GM12878 (cell line): ENCODE results near the gene CCDC172. TPM values are rescaled to one million over a fixed set of nuclear protein-coding genes. Genes with fewer than 3 reads are reported as not detected.

Source experiments
- ATAC-seq: fragments of 200-7000 bp; cut with Tn5 transposase; 3 replicates; pipeline ENCODE4 v1.9.1; 2020; ENCODE audit warnings: mild to moderate bottlenecking, moderate library complexity
- BruUV-seq: library from RNA; stranded (reverse); fragments of 400-500 nt; replicated peaks from 2 replicates; lab custom pipeline; 2021; lab: Mats Ljungman, UMichigan
- CTCF ChIA-PET: fragments of 300-600 bp; sonication (Branson Sonifier 250); formaldehyde crosslinking; extraction: SDS; loops from one replicate; lab custom pipeline; 2021; ENCODE audit warnings: inconsistent platforms; lab: Yijun Ruan, JAX
- POLR2A ChIA-PET: fragments of 350-600 bp; formaldehyde crosslinking; extraction: SDS; loops from one replicate; lab custom pipeline; 2021; ENCODE audit warnings: inconsistent platforms; lab: Charles Lee
- RAD21 ChIA-PET: fragments of 300-600 bp; sonication (Branson Sonifier 250); formaldehyde crosslinking; loops from one replicate; lab custom pipeline; 2023; ENCODE audit warnings: antibody characterized with exemption; ENCODE audit not compliant: unreplicated experiment; lab: Charles Lee
- SMC1A ChIA-PET: fragments of 300-600 bp; sonication (Branson Sonifier 250); formaldehyde crosslinking; loops from one replicate; lab custom pipeline; 2023; ENCODE audit not compliant: unreplicated experiment, uncharacterized antibody; lab: Charles Lee
- DNase-seq: peaks from one replicate; pipeline ENCODE4 v3.0.0-alpha.2; 2011; ENCODE audit warnings: low read depth, low spot score
- FAIRE-seq: peaks from 3 replicates; lab custom pipeline; 2011; peaks lifted over from hg19 to GRCh38; lab: Jason Lieb, UNC
- H2AFZ ChIP-seq: 2 replicates; pipeline ENCODE4 v1.6.0; 2011; ENCODE audit warnings: low read depth, low read length, control low read depth; ENCODE audit not compliant: control insufficient read depth
- H3K27ac ChIP-seq: 2 replicates; pipeline ENCODE4 v1.5.1; 2011; ENCODE audit warnings: control low read depth; ENCODE audit not compliant: control insufficient read depth, insufficient read depth
- H3K27me3 ChIP-seq, 2 experiments: replicated peaks in 1 of 2; 2 replicates each; pipeline versions ENCODE4 v1.6.0 to v1.6.1; 2011; ENCODE audit warnings: low read length in 1 of 2; ENCODE audit not compliant: control insufficient read depth in 2 of 2, insufficient read depth in 2 of 2
- H3K36me3 ChIP-seq, 2 experiments: 2 replicates each; pipeline ENCODE4 v1.5.1; 2011; ENCODE audit warnings: low read length in 1 of 2; ENCODE audit not compliant: control insufficient read depth in 2 of 2, insufficient read depth in 2 of 2
- H3K4me1 ChIP-seq: 2 replicates; pipeline ENCODE4 v1.6.1; 2011; ENCODE audit warnings: mild to moderate bottlenecking, low read length, moderate library complexity, mixed read lengths; ENCODE audit not compliant: control insufficient read depth, insufficient read depth
- H3K4me2 ChIP-seq: 2 replicates; pipeline ENCODE4 v1.6.0; 2011; ENCODE audit warnings: control low read depth; ENCODE audit not compliant: control insufficient read depth, insufficient read depth
- H3K4me3 ChIP-seq: fragments of 200-600 bp; sonication (generic); 2 replicates; pipeline ENCODE4 v1.5.1; 2016
- H3K79me2 ChIP-seq: 2 replicates; pipeline ENCODE4 v1.6.0; 2011; ENCODE audit warnings: low read length; ENCODE audit not compliant: control insufficient read depth, insufficient read depth
- H3K9ac ChIP-seq: 2 replicates; pipeline ENCODE4 v1.8.0; 2011; ENCODE audit warnings: low read length, control low read depth, mixed read lengths; ENCODE audit not compliant: control insufficient read depth, insufficient read depth
- H3K9me3 ChIP-seq: replicated peaks from 3 replicates; pipeline ENCODE4 v1.5.1; 2011; ENCODE audit warnings: mild to moderate bottlenecking, low read length; ENCODE audit not compliant: control insufficient read depth, insufficient read depth
- H4K20me1 ChIP-seq: 2 replicates; pipeline ENCODE4 v1.6.0; 2011; ENCODE audit not compliant: control insufficient read depth, insufficient read depth
- CHD1 ChIP-seq: IDR thresholded peaks from 2 replicates; pipeline ENCODE4 v1.6.1; 2012; ENCODE audit warnings: low read depth, low read length, improper control_type of control experiment
- CHD4 ChIP-seq: fragments of 200-600 bp; sonication (generic); IDR thresholded peaks from 2 replicates; pipeline ENCODE4 v1.6.1; 2016; ENCODE audit warnings: mild to moderate bottlenecking
- MEF2B ChIP-seq: fragments of 450-650 bp; IDR thresholded peaks from 2 replicates; pipeline ENCODE4 v1.6.1; 2018; ENCODE audit warnings: mild to moderate bottlenecking, moderate library complexity; ENCODE audit not compliant: partially characterized antibody, poor library complexity, severe bottlenecking
- SIN3A ChIP-seq: IDR thresholded peaks from 2 replicates; pipeline ENCODE4 v1.6.1; 2012; ENCODE audit warnings: low read depth, low read length, improper control_type of control experiment
- SMAD1 ChIP-seq: fragments of 450-650 bp; IDR thresholded peaks from 2 replicates; pipeline ENCODE4 v1.6.1; 2018; ENCODE audit warnings: mild to moderate bottlenecking, low read depth; ENCODE audit not compliant: partially characterized antibody
- SMARCA5 ChIP-seq: fragments of 450-650 bp; IDR thresholded peaks from 2 replicates; pipeline ENCODE4 v1.6.1; 2017; ENCODE audit warnings: mild to moderate bottlenecking
- TAF1 ChIP-seq: IDR thresholded peaks from 2 replicates; pipeline ENCODE4 v1.6.1; 2011; ENCODE audit warnings: mild to moderate bottlenecking, low read depth, low read length, borderline replicate concordance
- WGBS: methylation state at CpG from one replicate; pipeline ENCODE4 v1.1.6; 2016; ENCODE audit warnings: low lambda C conversion rate; ENCODE audit not compliant: insufficient replicate concordance, insufficient coverage; ENCODE audit errors: missing lambda C conversion rate; 5-methylcytosine and 5-hydroxymethylcytosine counted together
- in situ Hi-C: fragments of 300-500 bp; cut with MboI; formaldehyde crosslinking; loops from 9 replicates; pipeline ENCODE4 v1.14.3; 2018; ENCODE audit warnings: mixed read lengths
- intact Hi-C: fragments of 100-400 bp; cut with micrococcal nuclease; formaldehyde crosslinking; loops from one replicate; pipeline ENCODE4 v1.14.2; 2022; ENCODE audit not compliant: unreplicated experiment
- polyA plus RNA-seq, 11 experiments: library from polyadenylated mRNA; depleted of rRNA in 4 of 11; unstranded in 6 of 11; stranded (reverse) in 5 of 11; fragments of >200 nt; fragmentation: Nextera tagmentation in 4 of 11; fragmentation: Illumina TruSeq in 1 of 11; extraction: Ambion mirVana in 4 of 11; extraction: Trizol in 1 of 11; gene quantifications; 1 replicate in 1 of 11; 2 replicates in 10 of 11; pipeline versions ENCODE4 v1.2.1 to v1.2.3, GENCODE V29; 2011 to 2016; ENCODE audit warnings: inconsistent platforms in 2 of 11, missing spikeins in 2 of 11, low read depth in 1 of 11
- total RNA-seq, 4 experiments: library from RNA; depleted of rRNA in 3 of 4; stranded (reverse); fragments of >200 nt in 3 of 4; fragmentation: Illumina TruSeq in 1 of 4; extraction: Trizol in 1 of 4; gene quantifications; 2 replicates each; pipeline versions ENCODE4 v1.2.1 to v1.2.3, GENCODE V29; 2013 to 2021
- TF ChIP-seq, protein P1 (sequence below): fragments of 450-650 bp; IDR thresholded peaks from 2 replicates; pipeline ENCODE4 v1.6.1; 2016; ENCODE audit warnings: mild to moderate bottlenecking
- TF ChIP-seq, protein P2 (sequence below): fragments of 450-650 bp; IDR thresholded peaks from 2 replicates; pipeline ENCODE4 v1.6.1; 2016; ENCODE audit warnings: mild to moderate bottlenecking
- TF ChIP-seq, protein P3 (sequence below): fragments of 450-650 bp; formaldehyde crosslinking; IDR thresholded peaks from 2 replicates; pipeline ENCODE4 v1.4.0; 2022; ENCODE audit warnings: mild to moderate bottlenecking, moderate library complexity

Gene CCDC172
- total and polyA plus RNA-seq, 10 of the 15 experiments (the other 5 are each of a cell fraction or from before 2014, with no cell fraction given): not detected

DNA sequence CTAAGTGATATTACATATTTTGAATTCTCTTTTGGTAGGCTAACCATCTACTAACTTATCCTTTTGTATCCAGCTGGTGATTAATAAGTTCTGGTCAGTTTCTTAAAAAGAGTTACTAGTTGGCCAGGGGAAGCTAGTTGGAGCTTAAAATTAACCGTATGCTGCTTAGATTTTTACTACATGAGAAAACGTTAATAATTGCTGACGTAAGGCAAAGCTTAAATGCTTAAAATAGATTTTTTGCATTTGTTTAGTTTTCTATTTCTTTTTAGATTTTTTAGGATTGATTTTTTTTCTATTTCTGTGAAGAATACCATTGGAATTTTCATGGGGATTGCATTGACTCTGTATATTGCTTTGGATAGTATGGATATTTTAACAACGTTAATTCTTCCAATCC, 32.6 kb downstream of the CCDC172 start (continued):
- TF ChIP-seq, protein P1, sequence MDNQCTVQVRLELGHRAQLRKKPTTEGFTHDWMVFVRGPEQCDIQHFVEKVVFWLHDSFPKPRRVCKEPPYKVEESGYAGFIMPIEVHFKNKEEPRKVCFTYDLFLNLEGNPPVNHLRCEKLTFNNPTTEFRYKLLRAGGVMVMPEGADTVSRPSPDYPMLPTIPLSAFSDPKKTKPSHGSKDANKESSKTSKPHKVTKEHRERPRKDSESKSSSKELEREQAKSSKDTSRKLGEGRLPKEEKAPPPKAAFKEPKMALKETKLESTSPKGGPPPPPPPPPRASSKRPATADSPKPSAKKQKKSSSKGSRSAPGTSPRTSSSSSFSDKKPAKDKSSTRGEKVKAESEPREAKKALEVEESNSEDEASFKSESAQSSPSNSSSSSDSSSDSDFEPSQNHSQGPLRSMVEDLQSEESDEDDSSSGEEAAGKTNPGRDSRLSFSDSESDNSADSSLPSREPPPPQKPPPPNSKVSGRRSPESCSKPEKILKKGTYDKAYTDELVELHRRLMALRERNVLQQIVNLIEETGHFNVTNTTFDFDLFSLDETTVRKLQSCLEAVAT: no peak
- TF ChIP-seq, all 136 proteins: peak for 0

DNA sequence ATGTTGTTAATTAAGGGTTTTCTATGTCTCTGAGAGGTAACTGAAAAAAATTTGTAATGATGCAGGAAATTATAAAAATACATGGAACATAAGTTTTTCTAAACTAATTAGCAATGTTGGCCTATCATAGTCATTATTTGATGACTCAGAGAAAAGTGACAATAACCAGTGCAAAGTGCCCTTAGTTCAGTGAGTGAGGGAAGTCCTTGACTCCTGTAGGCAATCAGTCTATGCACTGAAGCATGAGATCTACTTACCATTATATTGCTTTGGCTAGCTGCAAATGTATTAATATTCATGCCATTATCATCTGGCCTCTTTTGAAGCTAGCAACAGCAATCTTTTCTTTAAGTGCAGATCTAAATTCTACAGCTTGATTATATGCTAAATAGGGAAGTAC, 40.6 kb downstream of the CCDC172 start:
- intact Hi-C loops (no loop called here), in situ Hi-C loops (no loop called here)
- no peak for ATAC-seq
- H3K4me1 ChIP-seq: no peaks in the 10 kb centered on the region
- no peaks in the 10 kb centered on the region for H3K27me3 ChIP-seq
- POLR2A ChIA-PET: no interaction called here
- CTCF ChIA-PET: interaction anchor here (1.1 kb wide), 1 partner anchor 21 kb away, joined by 3 read pairs; no protein-coding TSS in a partner anchor
- no peak overlapping the region for H2AFZ ChIP-seq
- no TSS peak for BruUV-seq
- RAD21 ChIA-PET: no interaction called here
- no peak overlapping the region for H3K9ac ChIP-seq
- H3K36me3 ChIP-seq: no peaks in the 10 kb centered on the region
- no peak overlapping the region for H3K4me3 ChIP-seq
- no peak for FAIRE-seq
- no peak for DNase-seq
- no peak overlapping the region for H3K27ac ChIP-seq
- H3K79me2 ChIP-seq: no peaks in the 10 kb centered on the region
- H4K20me1 ChIP-seq: no peaks in the 10 kb centered on the region
- no peak for TF ChIP-seq TAF1
- SMC1A ChIA-PET: interaction anchor here (1.7 kb wide), 1 partner anchor 12 kb away, joined by 5 read pairs; no protein-coding TSS in a partner anchor
- no peak overlapping the region for H3K4me2 ChIP-seq
- no peaks in the 10 kb centered on the region for H3K9me3 ChIP-seq

DNA sequence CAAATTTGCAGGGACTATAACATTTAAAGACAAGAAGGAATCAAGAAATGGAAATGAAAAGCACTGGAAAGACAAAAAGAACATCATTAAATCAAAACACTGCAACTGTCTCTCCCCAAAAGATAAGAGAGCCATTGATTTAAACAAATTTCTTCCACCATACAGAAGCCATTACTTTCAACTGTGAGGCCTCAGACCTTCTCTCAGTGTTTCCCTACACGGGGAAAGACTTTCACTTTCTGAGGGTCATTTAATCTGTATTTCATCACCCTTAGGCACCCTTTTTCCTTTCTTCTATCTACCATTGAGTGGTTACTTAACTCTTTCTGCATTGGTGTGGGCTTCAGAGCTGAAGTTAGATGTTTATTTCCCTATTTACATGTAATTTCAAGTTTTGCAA, 47.5 kb downstream of the CCDC172 start:
- no peak for ATAC-seq
- TF ChIP-seq SIN3A (no peak), CHD1 (no peak), CHD4 (no peak), MEF2B (no peak), TAF1 (no peak), SMAD1 (no peak), SMARCA5 (no peak)
- TF ChIP-seq, protein P2, sequence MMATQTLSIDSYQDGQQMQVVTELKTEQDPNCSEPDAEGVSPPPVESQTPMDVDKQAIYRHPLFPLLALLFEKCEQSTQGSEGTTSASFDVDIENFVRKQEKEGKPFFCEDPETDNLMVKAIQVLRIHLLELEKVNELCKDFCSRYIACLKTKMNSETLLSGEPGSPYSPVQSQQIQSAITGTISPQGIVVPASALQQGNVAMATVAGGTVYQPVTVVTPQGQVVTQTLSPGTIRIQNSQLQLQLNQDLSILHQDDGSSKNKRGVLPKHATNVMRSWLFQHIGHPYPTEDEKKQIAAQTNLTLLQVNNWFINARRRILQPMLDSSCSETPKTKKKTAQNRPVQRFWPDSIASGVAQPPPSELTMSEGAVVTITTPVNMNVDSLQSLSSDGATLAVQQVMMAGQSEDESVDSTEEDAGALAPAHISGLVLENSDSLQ: no peak
- TF ChIP-seq, protein P3, sequence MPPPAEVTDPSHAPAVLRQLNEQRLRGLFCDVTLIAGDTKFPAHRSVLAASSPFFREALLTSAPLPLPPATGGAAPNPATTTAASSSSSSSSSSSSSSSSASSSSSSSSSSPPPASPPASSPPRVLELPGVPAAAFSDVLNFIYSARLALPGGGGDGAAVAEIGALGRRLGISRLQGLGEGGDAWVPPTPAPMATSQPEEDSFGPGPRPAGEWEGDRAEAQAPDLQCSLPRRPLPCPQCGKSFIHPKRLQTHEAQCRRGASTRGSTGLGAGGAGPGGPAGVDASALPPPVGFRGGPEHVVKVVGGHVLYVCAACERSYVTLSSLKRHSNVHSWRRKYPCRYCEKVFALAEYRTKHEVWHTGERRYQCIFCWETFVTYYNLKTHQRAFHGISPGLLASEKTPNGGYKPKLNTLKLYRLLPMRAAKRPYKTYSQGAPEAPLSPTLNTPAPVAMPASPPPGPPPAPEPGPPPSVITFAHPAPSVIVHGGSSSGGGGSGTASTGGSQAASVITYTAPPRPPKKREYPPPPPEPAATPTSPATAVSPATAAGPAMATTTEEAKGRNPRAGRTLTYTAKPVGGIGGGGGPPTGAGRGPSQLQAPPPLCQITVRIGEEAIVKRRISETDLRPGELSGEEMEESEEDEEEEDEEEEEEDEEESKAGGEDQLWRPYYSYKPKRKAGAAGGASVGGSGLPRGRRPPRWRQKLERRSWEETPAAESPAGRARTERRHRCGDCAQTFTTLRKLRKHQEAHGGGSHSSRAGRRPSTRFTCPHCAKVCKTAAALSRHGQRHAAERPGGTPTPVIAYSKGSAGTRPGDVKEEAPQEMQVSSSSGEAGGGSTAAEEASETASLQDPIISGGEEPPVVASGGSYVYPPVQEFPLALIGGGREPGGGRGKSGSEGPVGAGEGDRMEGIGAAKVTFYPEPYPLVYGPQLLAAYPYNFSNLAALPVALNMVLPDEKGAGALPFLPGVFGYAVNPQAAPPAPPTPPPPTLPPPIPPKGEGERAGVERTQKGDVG (CRISPR knock-in tag): no peak

More for the DNA sequence above, 47.5 kb downstream of the CCDC172 start:
- Histone ChIP-seq H3K36me3 (no peaks in the 10 kb centered on the region), H3K27ac (no peak overlapping the region), H3K9ac (no peak overlapping the region), H3K4me1 (no peaks in the 10 kb centered on the region), H2AFZ (no peak overlapping the region), H3K27me3 (no peaks in the 10 kb centered on the region), H3K4me2 (no peak overlapping the region), H3K79me2 (no peaks in the 10 kb centered on the region), H4K20me1 (no peaks in the 10 kb centered on the region), H3K4me3 (no peak overlapping the region), H3K9me3 (no peaks in the 10 kb centered on the region)
- DNase-seq: no peak
- ChIA-PET RAD21 (no interaction called here), CTCF (interaction anchor here (1.5 kb wide), 1 partner anchor 14 kb away, joined by 3 read pairs; no protein-coding TSS in a partner anchor), SMC1A (no interaction called here), POLR2A (no interaction called here)
- intact Hi-C loops (no loop called here), in situ Hi-C loops (no loop called here)
- 0% methylated on average over 1 of the region's 1 CpG for WGBS
- FAIRE-seq: no peak
- no TSS peak for BruUV-seq
